RWPE2 (cell line): ENCODE data around the gene SUPT20HL2.
"Not testable (repeated sequence)": the region's sequence is repeated elsewhere in the genome, so short reads cannot be mapped to it uniquely, and the experiment has no call there.

ENCODE experiments used
- ATAC-seq: fragments of 200-7000 bp; cut with Tn5 transposase; 3 replicates; pipeline ENCODE4 v1.9.1; 2021; ENCODE audit warnings: low read depth
- DNase-seq: peaks from one replicate; pipeline ENCODE4 v3.0.0-alpha.2; 2020; ENCODE audit warnings: low spot score
- H3K27ac ChIP-seq: fragments of 450-650 bp; 2 replicates; pipeline ENCODE4 v1.5.1; 2017; ENCODE audit warnings: mild to moderate bottlenecking; ENCODE audit not compliant: poor library complexity, severe bottlenecking
- H3K27me3 ChIP-seq: fragments of 250-450 bp; sonication (Bioruptor Pico); 2 replicates; pipeline ENCODE4 v1.5.1; 2021; ENCODE audit warnings: mild to moderate bottlenecking, moderate library complexity; ENCODE audit not compliant: insufficient read depth, poor library complexity, severe bottlenecking
- H3K36me3 ChIP-seq: fragments of 250-450 bp; sonication (Bioruptor Pico); 2 replicates; pipeline ENCODE4 v1.5.1; 2020; ENCODE audit warnings: low read depth, mild to moderate bottlenecking, moderate library complexity
- H3K4me1 ChIP-seq: fragments of 250-450 bp; sonication (Bioruptor Pico); 2 replicates; pipeline ENCODE4 v1.5.1; 2021; ENCODE audit warnings: mild to moderate bottlenecking, moderate library complexity; ENCODE audit not compliant: insufficient read depth, poor library complexity, severe bottlenecking
- H3K4me3 ChIP-seq: fragments of 250-450 bp; sonication (Bioruptor Pico); 2 replicates; pipeline ENCODE4 v1.5.1; 2021; ENCODE audit warnings: mild to moderate bottlenecking, moderate library complexity; ENCODE audit not compliant: severe bottlenecking
- H3K9me3 ChIP-seq: fragments of 250-450 bp; sonication (Bioruptor Pico); 2 replicates; pipeline ENCODE4 v1.5.1; 2021; ENCODE audit warnings: mild to moderate bottlenecking, moderate library complexity; ENCODE audit not compliant: severe bottlenecking
- TF ChIP-seq, protein P1 (sequence below): fragments of 450-650 bp; IDR thresholded peaks from one replicate; pipeline ENCODE4 v1.5.1; 2017; ENCODE audit warnings: mild to moderate bottlenecking, moderate library complexity; ENCODE audit not compliant: poor library complexity, severe bottlenecking

The SUPT20HL2 gene

DNA sequence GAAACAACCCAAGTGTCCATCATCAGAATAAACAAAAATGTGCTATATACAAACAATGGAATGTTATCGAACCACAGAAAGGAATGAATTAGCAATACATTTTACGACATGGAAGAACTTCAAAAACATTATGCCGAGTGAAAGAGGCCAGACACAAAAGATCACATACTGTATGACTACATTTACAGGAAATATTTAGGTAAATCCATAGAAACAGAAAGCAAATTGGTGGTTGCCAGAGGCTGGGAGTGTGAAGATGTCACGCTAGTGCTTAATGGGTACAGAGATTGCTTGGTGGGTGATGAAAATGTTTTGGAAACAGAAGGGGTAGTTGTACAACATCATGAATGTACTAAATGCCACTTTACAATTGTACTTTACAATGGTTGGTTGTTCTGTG is 5.1 kb downstream of the SUPT20HL2 start:
- not testable (repeated sequence) for H3K36me3 ChIP-seq, H3K27ac ChIP-seq, DNase-seq, H3K27me3 ChIP-seq, ATAC-seq, H3K9me3 ChIP-seq, H3K4me1 ChIP-seq, H3K4me3 ChIP-seq

DNA sequence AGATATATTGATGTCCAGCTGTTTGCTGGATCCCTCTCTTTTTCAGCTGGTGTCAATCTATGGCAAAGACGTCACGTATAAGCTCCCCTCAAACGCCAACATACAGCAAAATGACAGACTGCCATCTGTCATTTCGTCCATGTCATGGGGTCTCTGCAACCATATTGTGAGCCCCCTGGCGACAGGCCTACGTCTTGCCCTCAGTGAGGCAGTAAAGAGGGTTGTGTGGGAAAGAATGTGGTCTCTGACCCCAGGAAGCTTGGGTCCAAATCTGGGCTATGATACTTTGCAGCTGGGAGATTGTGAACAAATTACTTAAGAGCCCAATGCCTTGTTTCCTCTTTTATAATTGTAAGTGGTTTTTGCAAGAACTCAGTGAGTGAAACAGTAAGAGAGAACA is 7.4 kb downstream of the SUPT20HL2 start:
- no peak overlapping the region for H3K27ac ChIP-seq
- no peaks in the 10 kb centered on the region for H3K4me1 ChIP-seq
- ATAC-seq: no peak
- H3K4me3 ChIP-seq: no peak overlapping the region
- TF ChIP-seq, protein P1, sequence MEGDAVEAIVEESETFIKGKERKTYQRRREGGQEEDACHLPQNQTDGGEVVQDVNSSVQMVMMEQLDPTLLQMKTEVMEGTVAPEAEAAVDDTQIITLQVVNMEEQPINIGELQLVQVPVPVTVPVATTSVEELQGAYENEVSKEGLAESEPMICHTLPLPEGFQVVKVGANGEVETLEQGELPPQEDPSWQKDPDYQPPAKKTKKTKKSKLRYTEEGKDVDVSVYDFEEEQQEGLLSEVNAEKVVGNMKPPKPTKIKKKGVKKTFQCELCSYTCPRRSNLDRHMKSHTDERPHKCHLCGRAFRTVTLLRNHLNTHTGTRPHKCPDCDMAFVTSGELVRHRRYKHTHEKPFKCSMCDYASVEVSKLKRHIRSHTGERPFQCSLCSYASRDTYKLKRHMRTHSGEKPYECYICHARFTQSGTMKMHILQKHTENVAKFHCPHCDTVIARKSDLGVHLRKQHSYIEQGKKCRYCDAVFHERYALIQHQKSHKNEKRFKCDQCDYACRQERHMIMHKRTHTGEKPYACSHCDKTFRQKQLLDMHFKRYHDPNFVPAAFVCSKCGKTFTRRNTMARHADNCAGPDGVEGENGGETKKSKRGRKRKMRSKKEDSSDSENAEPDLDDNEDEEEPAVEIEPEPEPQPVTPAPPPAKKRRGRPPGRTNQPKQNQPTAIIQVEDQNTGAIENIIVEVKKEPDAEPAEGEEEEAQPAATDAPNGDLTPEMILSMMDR: no peak
- H3K27me3 ChIP-seq: no peaks in the 10 kb centered on the region
- H3K36me3 ChIP-seq: no peaks in the 10 kb centered on the region
- no peak for DNase-seq
- H3K9me3 ChIP-seq: no peaks in the 10 kb centered on the region

DNA sequence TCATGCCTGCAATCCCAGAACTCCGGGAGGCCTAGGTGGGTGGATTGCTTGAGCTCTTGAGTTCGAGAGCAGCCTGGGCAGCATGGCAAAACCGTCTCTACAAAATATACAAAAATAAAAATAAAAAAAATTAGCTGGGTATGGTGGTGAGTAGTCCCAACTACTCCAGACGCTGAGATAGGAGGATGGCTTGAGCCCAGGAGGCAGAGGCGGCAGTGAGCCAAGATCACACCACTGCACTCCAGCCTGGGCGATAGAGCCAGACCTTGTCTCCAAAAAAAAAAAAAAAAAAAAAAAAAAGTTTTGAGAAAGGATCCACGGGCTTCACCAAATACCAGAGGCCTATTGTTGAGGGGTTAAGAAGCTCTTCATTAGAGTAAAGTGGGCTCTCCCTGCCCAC is 8.0 kb downstream of the SUPT20HL2 start:
- Histone ChIP-seq H3K36me3 (no peaks in the 10 kb centered on the region), H3K27ac (no peak overlapping the region), H3K9me3 (no peaks in the 10 kb centered on the region), H3K4me3 (no peak overlapping the region), H3K4me1 (no peaks in the 10 kb centered on the region), H3K27me3 (no peaks in the 10 kb centered on the region)
- DNase-seq (no peak), ATAC-seq (no peak)
- TF ChIP-seq, protein P1: no peak

DNA sequence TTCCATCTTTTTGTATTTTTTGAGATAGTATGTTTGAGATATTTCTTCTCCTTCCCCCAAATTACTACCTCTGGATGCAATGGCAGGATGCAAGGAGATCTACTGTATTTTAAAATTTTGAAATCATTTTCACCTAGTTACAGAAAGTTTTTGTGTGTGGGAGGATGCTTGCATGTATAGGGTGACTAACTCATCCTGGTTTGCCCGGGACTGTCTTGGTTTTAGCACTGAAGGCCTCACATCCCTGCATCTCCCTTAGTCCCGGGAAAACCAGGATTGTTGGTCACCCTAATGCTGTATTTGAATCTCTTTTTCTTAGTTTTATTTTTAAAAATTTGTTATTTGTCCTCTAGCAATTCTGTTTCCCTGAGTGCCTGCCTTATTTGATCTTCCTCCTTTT is 12.1 kb downstream of the SUPT20HL2 start:
- Histone ChIP-seq H3K4me1 (no peaks in the 10 kb centered on the region), H3K36me3 (no peaks in the 10 kb centered on the region), H3K27ac (no peak overlapping the region), H3K9me3 (no peaks in the 10 kb centered on the region), H3K4me3 (no peak overlapping the region), H3K27me3 (no peaks in the 10 kb centered on the region)
- ATAC-seq (no peak), DNase-seq (no peak)
- TF ChIP-seq, protein P1: no peak

DNA sequence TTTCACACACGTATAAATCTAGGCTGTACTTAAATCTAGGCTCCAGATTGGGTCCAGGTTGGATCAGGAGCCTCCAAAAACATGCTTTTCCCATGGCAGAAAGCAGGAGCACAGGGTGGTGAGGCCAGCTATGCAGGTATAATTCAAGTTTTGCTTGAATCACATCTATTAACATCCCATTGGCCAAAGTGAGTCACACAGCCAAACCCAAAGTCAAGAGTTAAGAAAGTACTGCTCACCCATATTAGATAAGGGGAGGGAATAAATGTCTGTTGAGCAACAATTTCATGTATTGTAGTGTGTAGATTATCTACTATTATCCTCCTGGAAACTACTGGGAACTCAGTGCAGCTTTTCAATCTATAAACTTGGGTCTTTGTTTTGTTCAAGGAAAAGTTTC is 12.8 kb downstream of the SUPT20HL2 start:
- H3K9me3 ChIP-seq: no peaks in the 10 kb centered on the region

More for the DNA sequence above, 12.8 kb downstream of the SUPT20HL2 start:
- H3K27ac ChIP-seq: no peak overlapping the region
- DNase-seq (no peak), ATAC-seq (no peak)
- TF ChIP-seq, protein P1: no peak
- H3K4me1 ChIP-seq: no peaks in the 10 kb centered on the region
- H3K27me3 ChIP-seq: no peaks in the 10 kb centered on the region
- no peak overlapping the region for H3K4me3 ChIP-seq
- H3K36me3 ChIP-seq: no peaks in the 10 kb centered on the region
